Measurements from ENCODE around the gene CYP27C1.

CYP27C1 gene

GRCh38 chr2:127191331-127192219 lies 28.5 kb downstream of the CYP27C1 start:
- DNase-seq, result no peak

DNA sequence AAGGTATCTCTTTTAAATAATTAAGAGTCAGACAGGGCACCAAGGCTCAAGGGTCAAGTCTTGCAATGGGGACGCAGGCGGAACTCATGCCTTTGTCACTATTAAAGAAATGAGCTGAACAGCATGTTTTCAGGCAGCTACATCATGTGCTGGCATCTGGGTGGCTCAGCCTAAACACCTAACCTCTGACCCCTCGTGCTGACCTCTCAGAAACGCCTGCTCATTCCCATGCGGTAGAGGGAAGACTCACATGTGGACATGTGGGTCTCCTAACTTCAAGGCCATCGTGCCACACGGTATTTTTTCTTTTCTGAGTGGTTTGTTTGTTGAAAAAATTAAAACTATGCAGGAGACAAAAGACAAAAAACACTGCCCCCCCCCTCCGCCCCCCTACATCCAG lies 31.3 kb downstream of the CYP27C1 start:
- DNase-seq, result no peak

GRCh38 chr2:127187831-127188230 lies 32.3 kb downstream of the CYP27C1 start:
- DNase-seq, result no peak

DNA sequence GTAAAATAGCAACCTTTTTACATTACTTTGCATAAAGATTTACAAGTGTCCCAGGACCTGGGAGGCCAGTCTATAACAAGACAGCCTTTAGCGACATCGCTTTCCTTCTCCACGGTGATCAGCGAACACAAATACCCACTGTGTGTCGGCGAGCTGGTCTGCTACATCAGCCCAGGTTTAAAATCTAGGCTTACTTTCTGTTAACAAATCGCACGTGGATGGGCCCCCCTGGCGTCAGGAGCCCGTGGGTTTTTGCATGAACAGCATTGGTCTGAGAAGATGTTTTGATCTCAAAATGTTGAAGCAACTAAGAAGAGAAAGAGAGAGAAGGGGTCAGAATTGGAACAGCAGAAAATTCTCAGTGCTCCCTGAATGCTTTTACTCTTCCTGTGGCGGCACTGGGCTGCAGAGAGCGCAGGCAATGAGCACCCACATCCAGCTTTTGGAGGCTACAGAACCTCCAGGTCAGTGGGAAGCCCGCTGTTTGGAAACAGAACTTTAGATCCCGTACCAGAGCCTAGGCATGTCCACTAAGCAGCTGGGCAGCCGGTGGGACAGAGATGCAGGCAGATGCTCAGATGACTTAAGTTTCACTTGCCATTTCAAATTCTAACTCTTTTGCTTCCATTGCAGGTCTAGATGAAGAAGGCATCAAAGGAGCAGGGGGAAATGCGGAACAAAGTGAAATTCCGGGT lies 32.9 kb downstream of the CYP27C1 start:
- DNase-seq, result no peak

DNA sequence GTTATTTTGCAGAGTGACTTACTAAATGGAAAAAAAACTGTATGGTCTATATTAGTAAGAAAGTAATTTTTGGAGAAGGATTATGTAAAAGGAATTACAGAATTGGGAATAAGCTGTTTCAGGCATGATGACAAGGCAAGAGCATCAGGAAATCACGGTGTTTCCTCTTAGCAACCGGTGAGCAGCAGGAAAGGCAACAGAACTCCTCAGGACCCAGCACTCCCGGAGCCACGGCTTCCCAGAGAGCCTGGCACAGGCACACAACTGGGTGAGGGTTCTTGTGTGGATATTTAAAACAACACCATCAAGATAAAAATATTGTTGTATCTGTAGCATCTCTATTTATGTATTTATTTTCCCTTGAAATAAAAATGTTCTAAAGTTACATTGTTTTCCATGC lies 34.4 kb downstream of the CYP27C1 start:
- no peak for DNase-seq

DNA sequence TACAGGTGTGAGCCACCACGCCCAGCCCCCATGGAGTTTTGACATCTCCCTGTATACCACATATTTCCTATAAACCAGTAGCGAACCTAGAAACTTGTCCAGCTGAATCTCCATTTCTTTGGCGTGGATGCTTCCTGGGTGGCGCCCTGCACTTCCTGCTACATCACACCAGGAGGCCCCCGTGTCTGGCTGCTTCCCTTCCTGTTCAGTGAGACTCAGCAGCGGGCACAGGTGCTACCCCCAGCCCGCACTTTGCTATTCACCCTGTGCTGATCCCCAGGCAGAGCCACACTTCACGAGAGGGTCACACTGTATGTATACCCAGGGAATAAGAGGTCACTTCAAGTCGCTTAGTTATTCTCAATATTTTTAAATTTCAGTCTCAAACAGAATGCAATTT lies 35.0 kb downstream of the CYP27C1 start:
- DNase-seq, result no peak

- DNase-seq, result no peak
Measured at GRCh38 chr2:127183771-127184170, 36.3 kb downstream of the CYP27C1 start.

- no peak for DNase-seq
Measured at GRCh38 chr2:127182626-127183458, 37.3 kb downstream of the CYP27C1 start.

DNA sequence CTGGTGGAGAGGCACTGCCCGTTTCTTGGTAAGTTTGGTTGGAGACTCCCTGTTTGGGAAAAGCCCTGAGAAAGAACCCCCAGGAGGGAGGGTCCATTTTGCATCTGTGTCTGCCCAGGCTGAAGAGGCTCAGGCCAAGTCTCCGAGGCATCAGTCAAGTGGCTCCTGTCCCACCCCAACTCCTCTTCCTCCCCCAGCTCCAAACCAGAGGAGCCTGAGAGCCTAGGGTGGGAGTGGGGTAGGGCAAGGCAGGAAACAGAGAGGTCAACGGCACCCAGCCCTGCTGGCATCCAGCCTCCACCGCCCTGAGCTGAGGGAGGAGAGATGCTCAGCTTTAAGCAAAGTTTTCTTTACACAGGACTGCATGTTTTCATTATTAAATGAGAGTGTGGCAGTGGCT lies 38.2 kb downstream of the CYP27C1 start:
- no peak for DNase-seq

DNA sequence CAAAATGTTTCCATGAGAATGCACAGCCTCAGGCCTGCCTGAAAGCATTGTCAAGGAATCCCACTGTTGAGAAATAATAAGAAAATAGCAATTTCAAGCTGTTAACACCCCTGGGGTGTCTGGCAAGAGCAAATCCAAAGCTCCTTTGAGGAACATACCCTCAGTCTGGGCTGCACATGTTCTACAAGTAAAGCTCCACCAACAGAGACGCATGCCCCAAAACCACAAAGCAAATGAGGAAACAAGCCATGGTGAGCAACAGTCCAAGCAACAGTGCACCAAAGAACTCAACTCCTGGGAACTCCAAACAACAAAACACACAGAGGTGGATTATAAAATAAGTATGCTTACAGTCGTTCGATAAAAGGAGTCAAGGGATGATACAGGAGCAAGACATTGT lies 40.3 kb downstream of the CYP27C1 start:
- DNase-seq, result no peak

DNA sequence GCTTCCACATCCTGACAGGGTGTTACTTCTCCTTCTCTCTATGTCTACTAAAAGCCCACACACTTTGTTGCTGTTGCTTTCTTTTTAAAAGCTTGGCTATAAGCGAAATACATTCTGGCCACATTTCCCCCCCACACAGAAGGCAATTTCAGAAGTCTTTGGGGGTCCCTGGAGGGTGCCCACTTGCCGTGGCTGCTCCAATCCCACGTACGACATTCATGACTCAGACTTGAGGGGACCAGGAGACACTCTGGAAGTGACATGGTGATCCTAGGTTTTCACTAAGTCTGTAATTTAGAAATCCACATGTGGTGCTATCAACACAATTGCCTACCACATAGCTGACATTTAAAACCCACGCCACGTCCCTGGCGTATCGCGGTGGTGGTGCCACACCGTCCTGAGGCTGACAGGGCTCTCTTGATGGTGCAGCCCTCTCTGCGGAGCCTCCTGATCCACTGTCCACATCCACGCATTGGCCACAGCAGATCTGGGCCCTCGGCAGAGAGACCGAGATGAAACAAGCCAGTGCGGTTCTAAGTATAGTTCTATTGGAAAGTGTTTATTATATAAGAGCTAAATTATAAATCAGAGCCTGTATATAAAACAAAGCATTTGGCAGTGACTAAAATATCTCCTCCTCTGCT lies 42.4 kb downstream of the CYP27C1 start:
- no peak for DNase-seq

DNA sequence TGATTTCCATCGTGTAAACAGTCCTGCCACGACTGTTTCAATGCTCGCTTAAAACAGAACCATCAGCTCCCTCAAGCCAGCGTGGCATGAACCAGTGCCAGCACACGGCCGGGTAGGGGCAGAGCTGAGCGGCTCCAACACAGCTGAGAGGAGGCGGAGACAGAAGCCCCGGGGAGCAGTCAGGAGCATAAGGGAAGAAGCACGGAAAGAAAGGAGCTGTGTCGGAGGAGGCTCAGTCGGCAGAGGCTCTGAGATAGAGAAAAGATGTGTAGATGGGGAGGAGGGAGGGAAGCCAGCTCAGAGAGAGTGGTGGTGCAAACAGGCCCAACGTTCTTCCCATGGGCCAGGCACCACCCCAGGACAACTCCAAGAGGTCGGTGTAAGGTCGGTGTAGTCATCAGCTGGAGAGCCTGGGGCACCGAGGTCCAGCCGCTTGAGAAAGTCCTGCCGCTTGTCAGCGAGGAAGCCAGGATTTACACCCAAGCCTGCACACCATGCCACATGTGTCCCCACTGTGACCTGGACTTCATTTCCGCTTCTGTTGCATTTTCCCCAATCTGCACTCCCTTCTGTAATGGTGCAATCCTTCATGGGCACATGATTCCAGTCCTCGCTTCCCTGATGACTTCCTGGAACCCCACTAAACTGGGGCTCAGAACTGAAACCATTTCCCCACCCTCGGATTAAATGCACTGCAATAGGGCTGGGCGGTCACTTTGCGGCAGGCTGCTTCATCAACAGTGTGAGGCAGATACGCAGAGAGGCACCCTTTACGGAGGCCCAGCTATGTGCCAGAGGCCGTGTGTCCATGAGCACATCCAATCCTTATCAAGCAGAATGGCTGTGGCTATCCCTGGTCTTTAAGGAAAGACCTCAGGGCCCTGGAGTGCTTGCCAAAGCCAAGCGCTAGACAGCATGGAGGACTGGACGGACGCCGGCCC lies 43.5 kb downstream of the CYP27C1 start:
- no peak for DNase-seq

DNA sequence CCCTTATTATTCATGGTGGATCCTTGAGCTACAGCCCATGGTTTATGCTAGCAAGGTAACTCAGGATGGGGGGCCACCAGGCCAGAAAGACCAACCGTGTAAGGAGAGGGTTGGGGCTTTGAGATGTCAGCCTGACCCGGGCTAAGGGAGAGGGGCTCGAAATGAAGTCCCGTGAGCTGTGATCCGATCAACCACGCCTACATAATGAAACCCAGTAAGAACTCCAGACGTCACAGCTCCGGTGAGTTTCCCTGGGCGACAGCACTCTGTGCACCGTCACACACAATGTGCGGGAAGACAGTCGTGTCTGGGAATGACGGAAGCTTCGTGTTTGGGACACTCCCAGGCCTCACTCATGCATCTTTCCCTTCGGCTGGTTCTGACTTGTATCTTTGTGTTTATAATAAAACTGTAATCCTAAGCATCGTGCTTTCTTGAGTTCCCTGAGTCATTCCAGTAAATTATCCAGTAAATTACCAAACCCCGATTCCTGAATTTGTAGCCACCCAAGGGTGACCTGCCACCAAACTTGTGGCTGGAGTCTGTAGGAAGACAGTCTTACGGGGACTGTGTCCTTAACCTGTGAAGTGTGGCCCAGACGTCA lies 44.2 kb downstream of the CYP27C1 start:
- DNase-seq, result no peak

- no peak for DNase-seq
Measured at GRCh38 chr2:127175041-127175721, 44.9 kb downstream of the CYP27C1 start.

DNA sequence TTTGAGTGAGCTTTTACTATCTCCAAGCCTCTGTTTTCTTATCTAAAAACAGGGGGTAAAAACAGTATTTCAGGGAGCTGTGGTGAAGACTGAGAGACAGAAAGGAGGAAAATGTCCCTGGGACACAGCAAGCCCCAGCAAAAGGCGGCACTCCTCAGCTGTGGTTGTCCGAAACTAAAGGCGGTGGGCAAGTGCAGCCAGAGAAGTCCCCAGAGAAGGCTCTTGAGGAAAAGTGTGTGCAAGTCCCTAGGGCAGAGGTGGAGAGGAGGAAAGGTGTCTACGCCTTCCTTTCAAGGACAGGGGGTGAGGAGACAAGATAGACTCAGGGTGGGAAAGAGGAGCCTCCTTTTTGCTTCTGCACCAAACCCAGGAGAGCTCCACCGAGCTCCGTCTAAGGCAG lies 45.5 kb downstream of the CYP27C1 start:
- DNase-seq, result no peak

- DNase-seq, result no peak
Measured at GRCh38 chr2:127174136-127174535, 46.0 kb downstream of the CYP27C1 start.

- DNase-seq, result no peak
Measured at GRCh38 chr2:127173057-127173456, 47.0 kb downstream of the CYP27C1 start.

DNA sequence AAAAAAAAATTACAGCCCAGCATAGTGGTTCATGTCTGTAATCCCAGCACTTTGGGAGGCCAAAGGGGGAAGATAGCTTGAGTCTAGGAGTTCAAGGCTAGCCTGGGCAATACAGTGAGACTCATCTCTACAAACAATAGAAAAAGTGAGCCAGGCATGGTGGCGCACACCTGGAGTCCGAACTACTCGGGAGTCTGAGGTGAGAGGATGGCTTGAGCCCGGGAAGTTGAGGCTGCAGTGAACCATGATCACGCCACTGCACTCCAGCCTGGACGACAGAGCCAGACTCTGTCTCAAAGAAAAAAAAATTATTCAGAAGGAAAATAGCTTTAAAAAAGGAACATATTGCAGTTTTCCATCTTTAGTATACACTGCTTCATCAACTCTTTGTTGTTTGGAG lies 47.8 kb downstream of the CYP27C1 start:
- DNase-seq, result no peak

- DNase-seq, result no peak
Measured at GRCh38 chr2:127170452-127171197, 49.5 kb downstream of the CYP27C1 start.

DNA sequence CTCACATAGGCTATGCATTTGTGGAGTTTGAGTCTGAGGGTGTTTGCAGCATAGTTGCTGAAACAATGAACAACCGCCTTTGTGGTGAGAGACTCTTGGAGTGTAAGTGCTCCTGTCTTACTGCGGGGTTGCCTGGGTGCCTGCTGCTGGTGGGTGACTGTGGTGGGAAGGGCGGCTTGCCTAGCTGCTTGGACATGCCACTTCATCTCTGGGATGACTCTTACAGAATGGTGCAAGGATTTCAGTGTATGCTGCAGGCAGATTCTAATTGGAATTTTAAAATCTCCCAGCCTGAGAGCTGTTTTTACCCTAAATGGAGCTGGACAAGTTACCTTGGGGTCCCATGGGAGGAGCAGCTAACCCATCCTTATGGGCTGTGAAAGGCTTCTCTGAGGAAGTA lies 50.1 kb downstream of the CYP27C1 start:
- no peak for DNase-seq
